H1 (cell line): ENCODE results near the gene LIPT2. TPM values are rescaled to one million over a fixed set of nuclear protein-coding genes. Genes with fewer than 3 reads are reported as not detected.

Experiments
- EGR1 ChIP-seq: IDR thresholded peaks from 2 replicates; pipeline ENCODE4 v1.6.1; 2011; ENCODE audit warnings: low read depth, low read length, borderline replicate concordance
- KDM1A ChIP-seq: fragments of 200-600, 300-600 bp; sonication (generic); IDR thresholded peaks from 2 replicates; pipeline ENCODE4 v1.7.1; 2016; ENCODE audit warnings: mild to moderate bottlenecking, low read length, borderline replicate concordance
- RAD21 ChIP-seq, 2 experiments: IDR thresholded peaks in 1 of 2; conservative IDR thresholded peaks in 1 of 2; 2 replicates each; pipeline ENCODE4 v1.6.1; 2011; ENCODE audit warnings: low read depth in 2 of 2, low read length in 2 of 2, improper control_type of control experiment in 1 of 2, inconsistent platforms in 1 of 2, mild to moderate bottlenecking in 1 of 2, moderate library complexity in 1 of 2
- polyA plus RNA-seq, 7 experiments: library from polyadenylated mRNA; depleted of rRNA in 3 of 7; stranded (reverse) in 5 of 7; unstranded in 2 of 7; fragments of >200 nt in 5 of 7; fragments of 200-250 nt in 2 of 7; gene quantifications; 1 replicate in 5 of 7; 2 replicates in 1 of 7; 4 replicates in 1 of 7; pipeline versions ENCODE4 v1.2.1 to v1.2.3, GENCODE V29; 2011 to 2013; ENCODE audit warnings: missing spikeins in 2 of 7, mixed read lengths in 2 of 7
- total RNA-seq: library from RNA; stranded (reverse); fragmentation: NEBNext Ultra II Directional; extraction: Animal tissue kit (Norgen Biotek cat#: 25700); gene quantifications from 2 replicates; pipeline ENCODE4 v1.2.1, GENCODE V29; 2021
- TF ChIP-seq, protein P1 (sequence below): fragments of 300-600 bp; sonication (generic); IDR thresholded peaks from 2 replicates; pipeline ENCODE4 v1.7.1; 2012; ENCODE audit warnings: low read length, moderate library complexity, mild to moderate bottlenecking, inconsistent platforms; ENCODE audit not compliant: insufficient replicate concordance
- TF ChIP-seq, protein P2 (sequence below): IDR thresholded peaks from 2 replicates; pipeline ENCODE4 v1.6.1; 2012; ENCODE audit warnings: inconsistent platforms

Gene LIPT2
- total and polyA plus RNA-seq, 2 of the 8 experiments (the other 6 are each of a cell fraction or from before 2014, with no cell fraction given), result 6.4 to 16.7 TPM

DNA sequence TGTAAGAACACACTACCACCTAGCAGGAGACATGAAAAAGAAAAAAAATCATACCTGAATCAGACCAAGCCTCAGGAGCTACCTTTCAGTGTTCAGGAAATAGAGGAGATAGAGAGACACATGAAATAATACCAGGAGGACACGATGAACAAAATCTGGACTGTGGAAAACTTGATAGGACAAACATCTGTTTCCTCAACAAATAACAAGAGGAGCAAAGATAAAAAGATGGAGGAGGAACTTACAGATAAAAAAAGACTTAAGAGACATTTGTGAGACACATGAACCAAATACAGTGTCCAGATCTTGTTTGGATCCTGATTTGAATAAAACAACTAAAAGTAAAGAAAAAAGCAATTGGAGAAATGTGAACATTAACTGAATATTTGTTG, 13.8 kb downstream of the LIPT2 start (continued):
- TF ChIP-seq EGR1, result no peak
- no peak for TF ChIP-seq RAD21 (IDR thresholded peaks at IDR 0.05 in 1 of 2, conservative IDR thresholded peaks at IDR 0.05 in 1 of 2; ENCODE audit: low read depth in 2 of 2, low read length in 2 of 2)
- no peak for TF ChIP-seq KDM1A
- TF ChIP-seq, protein P1, sequence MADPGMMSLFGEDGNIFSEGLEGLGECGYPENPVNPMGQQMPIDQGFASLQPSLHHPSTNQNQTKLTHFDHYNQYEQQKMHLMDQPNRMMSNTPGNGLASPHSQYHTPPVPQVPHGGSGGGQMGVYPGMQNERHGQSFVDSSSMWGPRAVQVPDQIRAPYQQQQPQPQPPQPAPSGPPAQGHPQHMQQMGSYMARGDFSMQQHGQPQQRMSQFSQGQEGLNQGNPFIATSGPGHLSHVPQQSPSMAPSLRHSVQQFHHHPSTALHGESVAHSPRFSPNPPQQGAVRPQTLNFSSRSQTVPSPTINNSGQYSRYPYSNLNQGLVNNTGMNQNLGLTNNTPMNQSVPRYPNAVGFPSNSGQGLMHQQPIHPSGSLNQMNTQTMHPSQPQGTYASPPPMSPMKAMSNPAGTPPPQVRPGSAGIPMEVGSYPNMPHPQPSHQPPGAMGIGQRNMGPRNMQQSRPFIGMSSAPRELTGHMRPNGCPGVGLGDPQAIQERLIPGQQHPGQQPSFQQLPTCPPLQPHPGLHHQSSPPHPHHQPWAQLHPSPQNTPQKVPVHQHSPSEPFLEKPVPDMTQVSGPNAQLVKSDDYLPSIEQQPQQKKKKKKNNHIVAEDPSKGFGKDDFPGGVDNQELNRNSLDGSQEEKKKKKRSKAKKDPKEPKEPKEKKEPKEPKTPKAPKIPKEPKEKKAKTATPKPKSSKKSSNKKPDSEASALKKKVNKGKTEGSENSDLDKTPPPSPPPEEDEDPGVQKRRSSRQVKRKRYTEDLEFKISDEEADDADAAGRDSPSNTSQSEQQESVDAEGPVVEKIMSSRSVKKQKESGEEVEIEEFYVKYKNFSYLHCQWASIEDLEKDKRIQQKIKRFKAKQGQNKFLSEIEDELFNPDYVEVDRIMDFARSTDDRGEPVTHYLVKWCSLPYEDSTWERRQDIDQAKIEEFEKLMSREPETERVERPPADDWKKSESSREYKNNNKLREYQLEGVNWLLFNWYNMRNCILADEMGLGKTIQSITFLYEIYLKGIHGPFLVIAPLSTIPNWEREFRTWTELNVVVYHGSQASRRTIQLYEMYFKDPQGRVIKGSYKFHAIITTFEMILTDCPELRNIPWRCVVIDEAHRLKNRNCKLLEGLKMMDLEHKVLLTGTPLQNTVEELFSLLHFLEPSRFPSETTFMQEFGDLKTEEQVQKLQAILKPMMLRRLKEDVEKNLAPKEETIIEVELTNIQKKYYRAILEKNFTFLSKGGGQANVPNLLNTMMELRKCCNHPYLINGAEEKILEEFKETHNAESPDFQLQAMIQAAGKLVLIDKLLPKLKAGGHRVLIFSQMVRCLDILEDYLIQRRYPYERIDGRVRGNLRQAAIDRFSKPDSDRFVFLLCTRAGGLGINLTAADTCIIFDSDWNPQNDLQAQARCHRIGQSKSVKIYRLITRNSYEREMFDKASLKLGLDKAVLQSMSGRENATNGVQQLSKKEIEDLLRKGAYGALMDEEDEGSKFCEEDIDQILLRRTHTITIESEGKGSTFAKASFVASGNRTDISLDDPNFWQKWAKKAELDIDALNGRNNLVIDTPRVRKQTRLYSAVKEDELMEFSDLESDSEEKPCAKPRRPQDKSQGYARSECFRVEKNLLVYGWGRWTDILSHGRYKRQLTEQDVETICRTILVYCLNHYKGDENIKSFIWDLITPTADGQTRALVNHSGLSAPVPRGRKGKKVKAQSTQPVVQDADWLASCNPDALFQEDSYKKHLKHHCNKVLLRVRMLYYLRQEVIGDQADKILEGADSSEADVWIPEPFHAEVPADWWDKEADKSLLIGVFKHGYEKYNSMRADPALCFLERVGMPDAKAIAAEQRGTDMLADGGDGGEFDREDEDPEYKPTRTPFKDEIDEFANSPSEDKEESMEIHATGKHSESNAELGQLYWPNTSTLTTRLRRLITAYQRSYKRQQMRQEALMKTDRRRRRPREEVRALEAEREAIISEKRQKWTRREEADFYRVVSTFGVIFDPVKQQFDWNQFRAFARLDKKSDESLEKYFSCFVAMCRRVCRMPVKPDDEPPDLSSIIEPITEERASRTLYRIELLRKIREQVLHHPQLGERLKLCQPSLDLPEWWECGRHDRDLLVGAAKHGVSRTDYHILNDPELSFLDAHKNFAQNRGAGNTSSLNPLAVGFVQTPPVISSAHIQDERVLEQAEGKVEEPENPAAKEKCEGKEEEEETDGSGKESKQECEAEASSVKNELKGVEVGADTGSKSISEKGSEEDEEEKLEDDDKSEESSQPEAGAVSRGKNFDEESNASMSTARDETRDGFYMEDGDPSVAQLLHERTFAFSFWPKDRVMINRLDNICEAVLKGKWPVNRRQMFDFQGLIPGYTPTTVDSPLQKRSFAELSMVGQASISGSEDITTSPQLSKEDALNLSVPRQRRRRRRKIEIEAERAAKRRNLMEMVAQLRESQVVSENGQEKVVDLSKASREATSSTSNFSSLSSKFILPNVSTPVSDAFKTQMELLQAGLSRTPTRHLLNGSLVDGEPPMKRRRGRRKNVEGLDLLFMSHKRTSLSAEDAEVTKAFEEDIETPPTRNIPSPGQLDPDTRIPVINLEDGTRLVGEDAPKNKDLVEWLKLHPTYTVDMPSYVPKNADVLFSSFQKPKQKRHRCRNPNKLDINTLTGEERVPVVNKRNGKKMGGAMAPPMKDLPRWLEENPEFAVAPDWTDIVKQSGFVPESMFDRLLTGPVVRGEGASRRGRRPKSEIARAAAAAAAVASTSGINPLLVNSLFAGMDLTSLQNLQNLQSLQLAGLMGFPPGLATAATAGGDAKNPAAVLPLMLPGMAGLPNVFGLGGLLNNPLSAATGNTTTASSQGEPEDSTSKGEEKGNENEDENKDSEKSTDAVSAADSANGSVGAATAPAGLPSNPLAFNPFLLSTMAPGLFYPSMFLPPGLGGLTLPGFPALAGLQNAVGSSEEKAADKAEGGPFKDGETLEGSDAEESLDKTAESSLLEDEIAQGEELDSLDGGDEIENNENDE, result no peak
- TF ChIP-seq, protein P2, sequence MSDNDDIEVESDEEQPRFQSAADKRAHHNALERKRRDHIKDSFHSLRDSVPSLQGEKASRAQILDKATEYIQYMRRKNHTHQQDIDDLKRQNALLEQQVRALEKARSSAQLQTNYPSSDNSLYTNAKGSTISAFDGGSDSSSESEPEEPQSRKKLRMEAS, result no peak
